H9 (cell line): ENCODE data around the gene PPP1R7. TPM values are rescaled to one million over a fixed set of nuclear protein-coding genes. Genes with fewer than 3 reads are reported as not detected.

Source experiments
- DNase-seq: peaks from one replicate; pipeline ENCODE4 v3.0.0-alpha.2; 2017
- H2AFZ ChIP-seq: one replicate; pipeline ENCODE4 v1.6.1; 2013; ENCODE audit warnings: mild to moderate bottlenecking, low read length, control low read depth, moderate library complexity
- H2AK5ac ChIP-seq: 2 replicates; pipeline ENCODE4 v1.6.1; 2013; ENCODE audit warnings: low read length, control low read depth, mixed read lengths; ENCODE audit not compliant: insufficient read length
- H2BK120ac ChIP-seq: one replicate; pipeline ENCODE4 v1.6.1; 2013; ENCODE audit warnings: low read depth, mild to moderate bottlenecking, low read length, control low read depth, inconsistent platforms; ENCODE audit not compliant: poor library complexity, severe bottlenecking
- H2BK12ac ChIP-seq: 2 replicates; pipeline ENCODE4 v1.6.1; 2013; ENCODE audit warnings: low read length, control low read depth, mixed read lengths, low read depth; ENCODE audit not compliant: insufficient read length
- H2BK15ac ChIP-seq: 2 replicates; pipeline ENCODE4 v1.6.1; 2013; ENCODE audit warnings: low read depth, low read length, control low read depth
- H2BK20ac ChIP-seq: one replicate; pipeline ENCODE4 v1.6.1; 2013; ENCODE audit warnings: low read depth, mild to moderate bottlenecking, low read length, control low read depth, inconsistent platforms; ENCODE audit not compliant: poor library complexity, severe bottlenecking
- H2BK5ac ChIP-seq: 2 replicates; pipeline ENCODE4 v1.6.1; 2013; ENCODE audit warnings: low read length, control low read depth, mixed read lengths; ENCODE audit not compliant: insufficient read length
- H3K14ac ChIP-seq: 2 replicates; pipeline ENCODE4 v1.6.1; 2013; ENCODE audit warnings: low read length, control low read depth; ENCODE audit not compliant: insufficient read depth
- H3K18ac ChIP-seq: 2 replicates; pipeline ENCODE4 v1.6.1; 2013; ENCODE audit warnings: low read depth, mild to moderate bottlenecking, mixed read lengths, low read length, control low read depth; ENCODE audit not compliant: insufficient read length
- H3K23ac ChIP-seq: 2 replicates; pipeline ENCODE4 v1.6.1; 2013; ENCODE audit warnings: low read length, control low read depth, mixed read lengths, low read depth; ENCODE audit not compliant: insufficient read length
- H3K23me2 ChIP-seq: 2 replicates; pipeline ENCODE4 v1.6.1; 2013; ENCODE audit warnings: low read depth, mild to moderate bottlenecking, mixed read lengths, low read length, control low read depth; ENCODE audit not compliant: insufficient read length, poor library complexity, severe bottlenecking
- H3K27ac ChIP-seq: 2 replicates; pipeline ENCODE4 v1.5.1; 2013; ENCODE audit warnings: low read length, control low read depth, mixed read lengths, low read depth; ENCODE audit not compliant: insufficient read length
- H3K27me3 ChIP-seq: 2 replicates; pipeline ENCODE4 v1.6.1; 2013; ENCODE audit warnings: low read length, control low read depth, inconsistent platforms; ENCODE audit not compliant: insufficient read depth
- H3K4ac ChIP-seq: 2 replicates; pipeline ENCODE4 v1.6.1; 2013; ENCODE audit warnings: low read depth, mild to moderate bottlenecking, control low read depth, inconsistent platforms, low read length, moderate library complexity
- H3K4me1 ChIP-seq: 2 replicates; pipeline ENCODE4 v1.6.1; 2013; ENCODE audit warnings: low read length, control low read depth, inconsistent platforms; ENCODE audit not compliant: insufficient read depth
- H3K4me2 ChIP-seq: 2 replicates; pipeline ENCODE4 v1.6.1; 2013; ENCODE audit warnings: low read length, control low read depth, mixed read lengths; ENCODE audit not compliant: insufficient read length, insufficient read depth
- H3K56ac ChIP-seq: 2 replicates; pipeline ENCODE4 v1.6.1; 2013; ENCODE audit warnings: low read depth, mild to moderate bottlenecking, mixed read lengths, low read length, control low read depth; ENCODE audit not compliant: insufficient read length
- H3K79me1 ChIP-seq: 2 replicates; pipeline ENCODE4 v1.6.1; 2013; ENCODE audit warnings: low read depth, mild to moderate bottlenecking, moderate library complexity, low read length, control low read depth, inconsistent platforms; ENCODE audit not compliant: insufficient read depth, poor library complexity, severe bottlenecking
- H3K79me2 ChIP-seq: 2 replicates; pipeline ENCODE4 v1.6.1; 2013; ENCODE audit warnings: low read length, control low read depth, inconsistent platforms; ENCODE audit not compliant: insufficient read depth
- H3K9ac ChIP-seq: 2 replicates; pipeline ENCODE4 v1.6.1; 2013; ENCODE audit warnings: low read length, control low read depth, mixed read lengths; ENCODE audit not compliant: insufficient read length; ENCODE audit errors: extremely low read depth
- H3K9me3 ChIP-seq: one replicate; pipeline ENCODE4 v1.6.1; 2013; ENCODE audit warnings: low read depth, low read length, inconsistent platforms; ENCODE audit not compliant: control insufficient read depth
- H3T11ph ChIP-seq: one replicate; pipeline ENCODE4 v1.6.1; 2013; ENCODE audit warnings: mild to moderate bottlenecking, low read length, control low read depth, inconsistent platforms
- H4K20me1 ChIP-seq: one replicate; pipeline ENCODE4 v1.6.1; 2013; ENCODE audit not compliant: control insufficient read depth, insufficient read length, insufficient read depth
- H4K5ac ChIP-seq: 2 replicates; pipeline ENCODE4 v1.6.1; 2013; ENCODE audit warnings: low read depth, mild to moderate bottlenecking, mixed read lengths, low read length, control low read depth; ENCODE audit not compliant: insufficient read length
- H4K8ac ChIP-seq: replicated peaks from 2 replicates; pipeline ENCODE4 v1.6.1; 2013; ENCODE audit warnings: low read length, control low read depth, mixed read lengths, low read depth; ENCODE audit not compliant: insufficient read length
- H4K91ac ChIP-seq: 2 replicates; pipeline ENCODE4 v1.6.1; 2013; ENCODE audit warnings: low read depth, mild to moderate bottlenecking, moderate library complexity, mixed read lengths, low read length, control low read depth; ENCODE audit not compliant: insufficient read length
- H3K27ac Mint-ChIP-seq, 3 experiments: 2 replicates in 2 of 3; 3 replicates in 1 of 3; pipeline ENCODE4 v1.8.0; 2020 to 2021; ENCODE audit warnings: mixed read lengths in 3 of 3, mild to moderate bottlenecking in 1 of 3, moderate library complexity in 1 of 3
- H3K27me3 Mint-ChIP-seq: 2 replicates; pipeline ENCODE4 v1.8.0; 2021; ENCODE audit warnings: low read depth, mild to moderate bottlenecking, moderate library complexity, mixed read lengths
- H3K36me3 Mint-ChIP-seq, 3 experiments: 2 replicates in 2 of 3; 3 replicates in 1 of 3; pipeline ENCODE4 v1.8.0; 2020 to 2021; ENCODE audit warnings: low read depth in 3 of 3, mixed read lengths in 3 of 3; ENCODE audit not compliant: insufficient read depth in 1 of 3
- H3K4me1 Mint-ChIP-seq, 2 experiments: 2 replicates each; pipeline ENCODE4 v1.8.0; 2020; ENCODE audit warnings: mixed read lengths in 2 of 2
- H3K4me3 Mint-ChIP-seq, 2 experiments: 2 replicates in 1 of 2; 3 replicates in 1 of 2; pipeline ENCODE4 v1.8.0; 2020 to 2021; ENCODE audit warnings: mild to moderate bottlenecking in 2 of 2, mixed read lengths in 2 of 2, moderate library complexity in 1 of 2
- H3K9me3 Mint-ChIP-seq, 2 experiments: 2 replicates in 1 of 2; 3 replicates in 1 of 2; pipeline ENCODE4 v1.8.0; 2020; ENCODE audit warnings: mild to moderate bottlenecking in 2 of 2, mixed read lengths in 2 of 2, moderate library complexity in 1 of 2
- WGBS: extraction: QIAGEN DNeasy Blood & Tissue Kit; methylation state at CpG from one replicate; pipeline ENCODE4 v1.1.7; 2013; ENCODE audit warnings: missing lambda C conversion rate, low lambda C conversion rate, mixed read lengths; ENCODE audit not compliant: insufficient read length; ENCODE audit errors: extremely low coverage; 5-methylcytosine and 5-hydroxymethylcytosine counted together
- total RNA-seq: library from RNA; stranded (reverse); gene quantifications from 2 replicates; pipeline ENCODE4 v1.2.1, GENCODE V29; 2021
- TF ChIP-seq, protein P1 (sequence below): fragments of 200-600 bp; sonication (generic); conservative IDR thresholded peaks from 3 replicates; pipeline ENCODE4 v1.8.0; 2021; ENCODE audit warnings: antibody characterized with exemption, mild to moderate bottlenecking

PPP1R7 gene
- total RNA-seq, 1 experiment from 2014 or later: 60.2 TPM

DNA sequence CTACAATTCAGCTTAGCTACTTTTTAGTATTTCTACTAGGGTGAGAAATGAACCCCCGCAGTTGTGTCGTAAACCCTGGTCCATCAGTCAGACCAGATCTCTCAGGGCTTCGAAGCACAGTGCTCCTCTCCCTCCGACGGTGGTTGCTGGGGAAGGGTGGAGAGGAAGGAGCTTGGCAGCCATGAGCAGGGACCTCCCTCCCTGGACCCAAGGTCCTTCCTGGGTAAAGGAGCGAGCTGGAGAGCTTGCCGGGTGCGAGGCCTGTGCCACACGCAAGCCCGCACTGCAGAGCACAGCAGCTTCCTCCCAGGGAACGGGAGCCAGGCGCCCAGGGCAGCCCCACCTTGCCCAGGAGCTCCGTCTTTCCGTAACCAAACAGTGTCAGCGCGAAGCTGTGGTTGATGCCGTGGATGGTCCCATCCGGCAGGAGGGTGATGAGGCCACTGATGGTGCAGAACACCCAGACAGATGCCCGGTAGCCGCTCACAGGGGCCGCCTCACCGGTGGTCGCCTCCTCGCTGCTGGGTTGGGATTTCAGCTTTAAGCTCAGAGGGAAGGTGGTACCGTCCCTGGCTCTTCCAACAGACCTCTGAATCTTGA lies 13.5 kb upstream of the PPP1R7 start:
- Histone ChIP-seq H4K8ac (no peak overlapping the region), H3K79me1 (no peaks in the 10 kb centered on the region), H3K14ac (no peak overlapping the region), H3K9ac (no peak overlapping the region), H3T11ph (no peak overlapping the region), H3K23me2 (no peaks in the 10 kb centered on the region), H3K56ac (no peak overlapping the region), H3K23ac (no peak overlapping the region), H3K4me1 (no peaks in the 10 kb centered on the region), H3K4ac (no peak overlapping the region), H3K79me2 (no peaks in the 10 kb centered on the region), H3K4me2 (no peak overlapping the region), H3K27ac (no peak overlapping the region), H4K5ac (no peak overlapping the region), H4K91ac (no peak overlapping the region), H2BK15ac (no peak overlapping the region), H4K20me1 (no peaks in the 10 kb centered on the region), H2BK12ac (no peak overlapping the region), H2AFZ (no peak overlapping the region), H2BK120ac (no peak overlapping the region), H3K27me3 (no peaks in the 10 kb centered on the region), H2BK5ac (no peak overlapping the region), H3K9me3 (no peaks in the 10 kb centered on the region), H3K18ac (no peak overlapping the region), H2AK5ac (no peak overlapping the region), H2BK20ac (no peak overlapping the region)
- TF ChIP-seq, protein P1, sequence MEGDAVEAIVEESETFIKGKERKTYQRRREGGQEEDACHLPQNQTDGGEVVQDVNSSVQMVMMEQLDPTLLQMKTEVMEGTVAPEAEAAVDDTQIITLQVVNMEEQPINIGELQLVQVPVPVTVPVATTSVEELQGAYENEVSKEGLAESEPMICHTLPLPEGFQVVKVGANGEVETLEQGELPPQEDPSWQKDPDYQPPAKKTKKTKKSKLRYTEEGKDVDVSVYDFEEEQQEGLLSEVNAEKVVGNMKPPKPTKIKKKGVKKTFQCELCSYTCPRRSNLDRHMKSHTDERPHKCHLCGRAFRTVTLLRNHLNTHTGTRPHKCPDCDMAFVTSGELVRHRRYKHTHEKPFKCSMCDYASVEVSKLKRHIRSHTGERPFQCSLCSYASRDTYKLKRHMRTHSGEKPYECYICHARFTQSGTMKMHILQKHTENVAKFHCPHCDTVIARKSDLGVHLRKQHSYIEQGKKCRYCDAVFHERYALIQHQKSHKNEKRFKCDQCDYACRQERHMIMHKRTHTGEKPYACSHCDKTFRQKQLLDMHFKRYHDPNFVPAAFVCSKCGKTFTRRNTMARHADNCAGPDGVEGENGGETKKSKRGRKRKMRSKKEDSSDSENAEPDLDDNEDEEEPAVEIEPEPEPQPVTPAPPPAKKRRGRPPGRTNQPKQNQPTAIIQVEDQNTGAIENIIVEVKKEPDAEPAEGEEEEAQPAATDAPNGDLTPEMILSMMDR: no peak
- Mint-ChIP-seq H3K4me3 (no peak overlapping the region), H3K4me1 (no peaks in the 10 kb centered on the region), H3K36me3 (peaks cover 28 to 78% (median 63%) of the 10 kb centered on the region in 3 experiments), H3K27ac (no peak overlapping the region), H3K27me3 (no peaks in the 10 kb centered on the region), H3K9me3 (no peaks in the 10 kb centered on the region)
- no CpG with 5 or more reads among the region's 25 CpGs for WGBS
- DNase-seq: no peak
